Endometrium (tissue), 2 donors: ENCODE data around the gene MPZL1.
"Not testable (repeated sequence)": the region's sequence is repeated elsewhere in the genome, so short reads cannot be mapped to it uniquely, and the experiment has no call there.

Experiments
- FAIRE-seq: peaks from 2 replicates; lab custom pipeline; 2012; peaks lifted over from hg19 to GRCh38; lab: Jason Lieb, UNC
- donor health status: control.
- donor health status: control.

Gene MPZL1

DNA sequence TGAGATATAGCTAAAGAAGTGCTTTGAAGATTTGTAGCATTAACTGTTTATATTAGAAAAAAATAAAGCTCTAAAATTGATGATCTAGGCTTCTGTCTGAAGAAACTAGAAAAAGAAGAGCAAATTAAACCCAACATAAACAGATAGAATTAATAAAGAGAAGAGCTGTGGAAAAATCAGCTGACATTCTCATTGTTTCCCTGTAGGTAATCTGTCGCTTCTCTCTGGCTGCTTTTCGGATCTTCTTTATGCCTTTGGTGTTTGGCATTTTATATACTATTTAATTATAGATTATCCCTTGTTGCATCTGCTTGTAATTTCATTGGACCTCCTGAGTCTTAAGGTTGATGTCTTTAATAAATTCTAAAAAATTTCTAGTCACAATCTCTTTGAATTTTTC lies 59.8 kb downstream of the MPZL1 start:
- no peak for FAIRE-seq

GRCh38 chr1:167782946-167783345 lies 61.2 kb downstream of the MPZL1 start:
- FAIRE-seq: no peak

DNA sequence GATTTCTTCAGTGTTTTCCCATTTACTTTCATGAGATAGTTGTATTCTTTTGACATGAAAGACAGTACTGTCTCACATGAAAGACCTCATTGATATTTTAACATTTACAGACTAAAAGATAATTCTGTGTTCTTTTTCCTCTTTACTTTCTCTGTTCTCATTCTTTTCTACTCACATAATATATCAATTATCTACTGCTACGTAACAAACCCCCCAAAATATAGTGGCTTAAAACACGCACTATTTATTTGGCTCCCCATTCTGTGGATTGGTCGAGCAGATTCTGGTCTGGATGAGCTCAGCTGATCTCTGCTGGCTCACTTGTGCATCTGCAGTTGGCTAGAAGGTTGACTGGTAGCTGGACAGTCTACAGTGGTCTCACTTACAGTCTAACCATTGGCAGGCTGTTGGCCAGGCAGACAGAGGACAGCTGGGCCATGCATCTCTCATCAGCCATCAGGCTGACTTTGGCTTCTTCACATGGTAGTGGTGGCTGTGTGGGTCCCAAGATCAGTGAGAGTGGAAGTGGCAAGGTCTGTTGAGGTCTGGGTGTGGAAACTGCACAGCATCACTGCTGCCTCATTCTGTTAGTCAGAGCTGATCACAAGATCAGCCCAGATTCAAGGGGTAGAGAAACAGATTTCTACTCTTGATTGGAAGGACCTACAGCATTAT lies 63.2 kb downstream of the MPZL1 start:
- no peak for FAIRE-seq

GRCh38 chr1:167786502-167786901 lies 64.7 kb downstream of the MPZL1 start:
- no peak for FAIRE-seq

GRCh38 chr1:167789501-167789900 lies 67.7 kb downstream of the MPZL1 start:
- no peak for FAIRE-seq

DNA sequence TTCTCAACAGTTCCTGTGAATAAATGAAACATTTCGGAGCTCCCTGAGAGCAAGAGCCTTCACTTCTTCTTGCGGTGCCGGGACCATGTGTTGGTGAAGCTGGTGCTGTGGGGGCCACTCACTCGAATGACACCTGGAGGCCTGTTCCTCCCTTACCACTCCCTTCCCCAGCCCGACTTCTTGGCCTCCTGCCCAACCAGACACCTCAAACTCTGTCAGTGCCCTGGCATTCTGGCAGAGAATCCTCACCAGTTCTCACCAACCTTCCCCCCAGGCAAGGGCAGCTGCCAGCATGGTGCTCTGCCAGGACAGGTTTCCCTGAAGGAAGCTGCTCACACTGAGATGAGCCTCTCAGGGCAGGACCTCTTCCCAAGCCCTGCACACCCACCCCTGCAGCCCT lies 68.3 kb downstream of the MPZL1 start:
- no peak for FAIRE-seq

DNA sequence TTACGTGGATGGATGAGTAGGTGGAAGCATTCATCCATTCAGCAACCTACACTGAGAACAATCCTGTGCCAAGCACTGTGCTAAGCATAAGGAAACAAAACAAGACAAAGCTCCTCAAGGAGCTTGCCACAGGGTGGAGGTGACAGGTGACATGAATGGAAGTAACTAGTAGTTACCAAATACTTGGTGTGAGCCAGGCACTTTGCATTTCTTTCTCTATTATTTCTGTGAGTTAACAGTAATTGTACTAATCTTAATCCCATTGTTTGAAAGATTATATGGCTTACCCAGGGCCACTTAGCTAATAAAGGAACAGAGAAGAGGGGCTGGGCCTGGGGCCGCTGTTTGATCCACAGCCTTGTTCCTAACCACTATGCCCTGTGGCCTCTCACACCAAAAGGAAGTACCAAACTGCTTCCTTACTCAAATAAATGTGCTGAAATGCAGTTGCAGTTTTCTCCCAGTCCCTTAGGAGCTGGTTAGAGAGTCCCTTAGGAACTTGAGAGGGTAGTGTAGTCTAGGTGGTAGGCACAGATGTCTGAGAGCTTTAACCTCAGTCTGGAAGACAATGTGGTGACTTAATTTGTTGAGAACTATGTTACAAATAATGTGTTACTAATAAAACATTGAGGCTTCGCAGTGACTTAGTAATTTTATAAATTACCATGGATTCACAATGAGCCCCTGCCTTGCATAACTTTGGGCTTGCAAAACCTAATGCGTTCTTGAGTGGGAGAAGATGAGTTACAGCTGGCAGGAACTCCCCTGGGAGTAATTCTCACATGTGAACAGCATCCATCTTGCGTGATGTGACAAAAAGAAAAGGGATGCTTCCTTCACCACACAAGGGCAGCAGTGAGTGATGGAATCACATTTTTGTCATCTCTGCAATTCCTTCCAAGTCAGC lies 69.8 kb downstream of the MPZL1 start:
- no peak for FAIRE-seq

DNA sequence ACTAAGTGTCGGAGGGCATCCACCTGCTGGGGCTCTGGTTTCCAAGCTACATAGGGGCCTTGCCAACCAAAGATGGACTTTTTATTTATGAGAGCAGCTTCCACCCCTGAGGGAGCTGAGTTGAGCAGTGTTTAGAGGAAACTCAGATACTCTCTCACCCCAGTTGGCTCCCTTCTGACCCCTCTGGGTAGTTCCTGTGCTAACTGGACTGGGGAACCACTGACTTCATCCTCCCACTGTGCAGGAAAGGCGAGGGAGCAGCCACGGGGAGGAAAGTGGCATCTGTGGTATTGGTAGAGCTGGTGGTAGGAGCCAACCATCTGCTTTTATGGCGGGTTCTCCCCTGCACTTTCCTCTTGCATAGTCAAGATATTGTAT lies 70.4 kb downstream of the MPZL1 start:
- FAIRE-seq: no peak

- FAIRE-seq: no peak
These were observed 72.3 kb downstream of the MPZL1 start for GRCh38 chr1:167794043-167794442.

DNA sequence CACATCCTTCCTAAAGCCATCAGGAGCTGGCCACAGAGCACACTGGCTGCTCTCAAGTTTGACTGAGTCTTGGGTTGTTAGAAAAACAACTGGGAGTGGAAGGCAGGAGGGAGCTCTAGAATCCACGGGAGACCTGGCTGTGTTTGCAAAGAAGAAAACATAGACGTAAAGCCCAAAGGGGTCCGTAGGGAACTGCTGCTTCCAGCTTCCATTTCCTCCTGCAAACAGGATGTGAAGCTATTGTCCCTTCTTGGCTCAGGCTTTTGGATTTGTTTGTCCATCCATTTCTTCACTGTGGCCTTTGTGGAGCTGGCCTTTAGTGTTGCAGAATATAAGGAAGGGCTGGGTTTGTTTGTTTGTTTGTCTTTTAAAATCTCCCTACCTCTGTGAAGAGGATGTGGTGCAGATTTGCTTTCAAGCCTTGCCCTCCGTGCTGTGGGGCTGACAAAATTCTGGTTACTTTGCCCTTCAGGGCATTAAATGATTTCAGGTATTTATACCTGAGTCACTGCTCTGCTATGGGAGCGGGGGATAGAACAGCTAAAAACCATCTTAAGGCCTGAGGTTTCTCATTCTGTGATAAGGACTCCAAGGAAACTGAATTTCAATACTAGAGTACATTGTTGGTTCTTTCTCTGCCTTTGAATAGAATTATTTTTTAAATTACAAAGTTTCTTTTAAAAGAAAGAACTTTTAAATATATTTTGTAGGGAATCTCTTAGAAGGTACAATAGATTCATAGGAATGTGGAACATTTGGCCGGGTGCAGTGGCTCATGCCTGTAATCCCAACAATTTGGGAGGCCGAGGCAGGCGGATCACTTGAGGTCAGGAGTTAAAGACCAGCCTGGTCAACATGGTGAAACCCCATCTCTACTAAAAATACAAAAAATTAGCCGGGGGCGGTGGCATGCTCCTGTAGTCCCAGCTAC lies 74.3 kb downstream of the MPZL1 start:
- FAIRE-seq: no peak

- peak; percentile 70 for FAIRE-seq
These were observed 75.2 kb downstream of the MPZL1 start for GRCh38 chr1:167797015-167797414.

DNA sequence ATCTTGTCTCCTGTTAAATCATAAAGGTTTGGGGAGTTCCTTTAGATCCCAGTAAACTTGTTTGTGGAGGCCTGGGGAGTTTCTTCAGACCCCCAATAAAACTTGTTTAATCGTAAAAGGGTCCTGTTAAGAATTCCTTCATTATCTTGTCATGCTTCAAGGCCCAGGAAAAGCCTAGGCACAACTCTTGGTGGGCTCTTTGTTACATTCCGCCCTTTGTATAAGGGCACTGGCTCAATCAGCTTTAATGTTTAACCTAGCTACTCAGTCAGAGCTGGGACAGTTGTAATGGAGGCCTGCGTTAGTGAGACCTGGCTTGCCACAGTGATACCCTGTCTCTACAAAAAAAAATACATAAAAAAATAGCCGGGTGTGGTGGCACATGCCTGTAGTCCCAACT lies 77.2 kb downstream of the MPZL1 start:
- no peak for FAIRE-seq

GRCh38 chr1:167799747-167800146 lies 78.0 kb downstream of the MPZL1 start:
- no peak for FAIRE-seq

DNA sequence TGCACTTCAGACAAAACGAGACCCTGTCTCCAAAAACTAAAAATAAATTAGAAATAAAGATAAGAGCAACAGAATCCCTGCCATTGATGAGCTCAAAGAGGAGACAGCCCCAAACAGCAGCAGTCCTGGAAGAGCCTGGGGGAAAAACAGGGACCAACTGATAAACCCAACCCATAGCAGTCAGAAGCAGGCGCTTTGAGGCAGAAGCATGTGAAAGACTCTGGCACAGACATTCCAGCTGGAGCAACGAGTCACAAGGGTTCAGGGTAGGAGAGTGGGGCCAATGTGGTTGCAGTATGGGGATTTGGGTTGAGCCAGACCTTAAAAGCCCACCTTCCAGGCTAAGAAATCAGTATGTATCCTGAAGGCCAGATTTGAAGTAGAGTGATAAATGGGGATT lies 78.5 kb downstream of the MPZL1 start:
- no peak for FAIRE-seq

- FAIRE-seq: no peak
These were observed 80.5 kb downstream of the MPZL1 start for GRCh38 chr1:167802235-167802634.

GRCh38 chr1:167803358-167804207 lies 81.8 kb downstream of the MPZL1 start:
- FAIRE-seq: peak; percentile 23

DNA sequence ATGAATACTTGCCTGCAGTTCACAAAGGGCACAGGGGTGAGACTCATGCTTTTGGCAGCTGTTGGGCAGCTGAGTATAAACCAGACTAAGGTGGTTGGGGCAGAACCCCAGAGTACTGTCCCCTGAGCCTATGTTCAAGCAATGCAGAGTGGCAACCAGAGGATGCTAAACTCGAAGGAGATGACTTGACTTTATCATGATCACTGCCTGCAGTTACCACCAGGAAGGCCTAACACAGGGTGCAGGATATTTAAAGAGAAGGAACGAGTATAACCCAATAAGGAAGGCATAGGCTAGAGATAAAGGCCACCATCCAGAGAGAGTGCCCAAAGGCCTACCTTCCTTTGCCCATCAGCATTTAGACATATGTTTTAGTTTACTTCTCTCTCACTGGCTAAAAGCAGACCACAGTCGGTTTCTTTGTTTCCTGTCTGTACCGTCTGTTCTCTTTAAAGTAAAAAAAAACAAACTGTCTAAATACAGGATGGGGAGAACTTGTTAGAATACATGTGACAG lies 83.3 kb downstream of the MPZL1 start:
- FAIRE-seq: no peak

DNA sequence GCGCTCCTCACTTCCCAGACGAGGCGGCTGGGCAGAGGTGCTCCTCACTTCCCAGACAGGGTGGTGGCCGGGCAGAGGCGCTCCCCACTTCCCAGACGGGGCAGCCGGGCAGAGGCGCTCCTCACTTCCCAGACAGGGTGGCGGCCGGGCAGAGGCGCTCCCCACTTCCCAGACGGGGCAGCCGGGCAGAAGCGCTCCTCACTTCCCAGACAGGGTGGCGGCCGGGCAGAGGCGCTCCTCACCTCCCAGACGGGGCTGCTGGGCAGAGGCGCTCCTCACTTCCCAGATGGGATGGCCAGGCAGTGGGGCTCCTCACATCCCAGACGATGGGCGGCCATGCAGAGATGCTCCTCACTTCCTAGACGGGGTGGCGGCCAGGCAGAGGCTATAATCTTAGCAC lies 84.5 kb downstream of the MPZL1 start:
- not testable (repeated sequence) for FAIRE-seq

- FAIRE-seq: not testable (repeated sequence)
These were observed 84.9 kb downstream of the MPZL1 start for GRCh38 chr1:167806676-167807075.

DNA sequence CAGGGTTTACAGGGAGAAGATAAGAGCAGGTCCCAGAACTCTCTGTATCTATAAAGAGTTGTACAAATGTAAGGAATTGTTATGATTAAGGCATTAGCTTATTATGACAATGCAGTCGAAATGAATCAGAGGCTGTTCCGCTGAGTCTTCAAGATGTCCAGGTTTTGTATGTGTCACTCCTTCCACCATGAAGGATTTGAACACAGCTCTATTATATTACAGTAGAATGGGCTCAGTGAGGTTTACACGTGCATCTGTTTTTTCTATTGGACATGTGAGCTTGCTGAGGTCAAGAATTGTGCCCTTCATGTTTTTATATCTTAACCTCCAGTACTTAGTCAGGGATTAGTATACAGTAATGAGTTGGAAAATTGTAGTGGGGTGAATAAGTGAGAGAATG lies 86.3 kb downstream of the MPZL1 start:
- no peak for FAIRE-seq

- no peak for FAIRE-seq
These were observed 86.9 kb downstream of the MPZL1 start for GRCh38 chr1:167808690-167809089.
